C4-2B (cell line): ENCODE measurements around the gene CFD.
A peak's percentile ranks its signal among the peaks of the same experiment; 100 is the strongest.

Experiments used
- CTCF ChIP-seq: fragments of 450-650 bp; conservative IDR thresholded peaks from 2 replicates; pipeline ENCODE4 v1.5.1; 2017; ENCODE audit warnings: mild to moderate bottlenecking
- ZFX ChIP-seq: fragments of 450-650 bp; IDR thresholded peaks from 2 replicates; pipeline ENCODE4 v1.6.1; 2017

GRCh38 chr19:892894-893689 lies 33.6 kb downstream of the CFD start, which contains the start of the genes MED16 and RNU6-9:
- TF ChIP-seq CTCF (no peak), ZFX (peak; percentile 53; the same call in 1 of the 2 replicates)
